HG02840 (cell line): ENCODE results near the gene SHPK.
A peak's percentile ranks its signal among the peaks of the same experiment; 100 is the strongest.

Experiments used
- ATAC-seq: cut with Tn5 transposase; IDR thresholded peaks from one replicate; pipeline ENCODE4 v1.9.1; 2021; ENCODE audit warnings: mild to moderate bottlenecking, moderate library complexity, moderate number of reproducible peaks; ENCODE audit not compliant: unreplicated experiment, low FRiP score

SHPK gene

GRCh38 chr17:3636154-3636907 is at the start of gene SHPK, which contains the start of gene CTNS:
Gene SHPK (minus strand): TSS chr17:3636250. CDS start chr17:3636219, 31 bp downstream.
Gene CTNS (plus strand): TSS chr17:3636760. CDS start chr17:3640207, 3,447 bp downstream.
- peak; percentile 91 for ATAC-seq

GRCh38 chr17:3685174-3685573 is 49.1 kb upstream of the SHPK start:
- ATAC-seq, result no peak

GRCh38 chr17:3683054-3683511 is 47.0 kb upstream of the SHPK start:
- ATAC-seq, result no peak

- ATAC-seq, result no peak
Observed at GRCh38 chr17:3682033-3682432, 46.0 kb upstream of the SHPK start.

- no peak for ATAC-seq
Observed at GRCh38 chr17:3681565-3681964, 45.5 kb upstream of the SHPK start.

- ATAC-seq, result no peak
Observed at GRCh38 chr17:3681057-3681456, 45.0 kb upstream of the SHPK start.

GRCh38 chr17:3679531-3680126 is 43.6 kb upstream of the SHPK start:
- no peak for ATAC-seq

- ATAC-seq, result no peak
Observed at GRCh38 chr17:3678821-3679530, 42.9 kb upstream of the SHPK start.

- no peak for ATAC-seq
Observed at GRCh38 chr17:3678095-3678820, 42.2 kb upstream of the SHPK start.

GRCh38 chr17:3675886-3676285 is 39.8 kb upstream of the SHPK start:
- no peak for ATAC-seq

GRCh38 chr17:3672571-3672970 is 36.5 kb upstream of the SHPK start:
- ATAC-seq, result no peak

- no peak for ATAC-seq
Observed at GRCh38 chr17:3669548-3669947, 33.5 kb upstream of the SHPK start.

- ATAC-seq, result no peak
Observed at GRCh38 chr17:3669085-3669347, 33.0 kb upstream of the SHPK start.

- peak; percentile 86 for ATAC-seq
Observed at GRCh38 chr17:3668279-3669084, 32.4 kb upstream of the SHPK start, which contains the start of the genes EMC6 and TAX1BP3. Gene EMC6 (plus strand): TSS chr17:3668812. CDS start chr17:3669147, 335 bp downstream. Gene TAX1BP3 (minus strand): TSS chr17:3668578. CDS start chr17:3668526, 52 bp downstream.

- no peak for ATAC-seq
Observed at GRCh38 chr17:3667366-3668278, 31.6 kb upstream of the SHPK start.

- no peak for ATAC-seq
Observed at GRCh38 chr17:3666516-3666915, 30.5 kb upstream of the SHPK start.

- ATAC-seq, result no peak
Observed at GRCh38 chr17:3665834-3666233, 29.8 kb upstream of the SHPK start.

GRCh38 chr17:3663102-3664011 is 27.3 kb upstream of the SHPK start:
- ATAC-seq, result no peak
